H9 (cell line): ENCODE measurements around the gene NLRP12. TPM values are rescaled to one million over a fixed set of nuclear protein-coding genes. Genes with fewer than 3 reads are reported as not detected.
A peak's percentile ranks its signal among the peaks of the same experiment; 100 is the strongest.

ENCODE experiments used
- DNase-seq: peaks from one replicate; pipeline ENCODE4 v3.0.0-alpha.2; 2017
- H2AFZ ChIP-seq: one replicate; pipeline ENCODE4 v1.6.1; 2013; ENCODE audit warnings: mild to moderate bottlenecking, low read length, control low read depth, moderate library complexity
- H2AK5ac ChIP-seq: 2 replicates; pipeline ENCODE4 v1.6.1; 2013; ENCODE audit warnings: low read length, control low read depth, mixed read lengths; ENCODE audit not compliant: insufficient read length
- H2BK120ac ChIP-seq: one replicate; pipeline ENCODE4 v1.6.1; 2013; ENCODE audit warnings: low read depth, mild to moderate bottlenecking, low read length, control low read depth, inconsistent platforms; ENCODE audit not compliant: poor library complexity, severe bottlenecking
- H2BK12ac ChIP-seq: 2 replicates; pipeline ENCODE4 v1.6.1; 2013; ENCODE audit warnings: low read length, control low read depth, mixed read lengths, low read depth; ENCODE audit not compliant: insufficient read length
- H2BK15ac ChIP-seq: 2 replicates; pipeline ENCODE4 v1.6.1; 2013; ENCODE audit warnings: low read depth, low read length, control low read depth
- H2BK20ac ChIP-seq: one replicate; pipeline ENCODE4 v1.6.1; 2013; ENCODE audit warnings: low read depth, mild to moderate bottlenecking, low read length, control low read depth, inconsistent platforms; ENCODE audit not compliant: poor library complexity, severe bottlenecking
- H2BK5ac ChIP-seq: 2 replicates; pipeline ENCODE4 v1.6.1; 2013; ENCODE audit warnings: low read length, control low read depth, mixed read lengths; ENCODE audit not compliant: insufficient read length
- H3K14ac ChIP-seq: 2 replicates; pipeline ENCODE4 v1.6.1; 2013; ENCODE audit warnings: low read length, control low read depth; ENCODE audit not compliant: insufficient read depth
- H3K18ac ChIP-seq: 2 replicates; pipeline ENCODE4 v1.6.1; 2013; ENCODE audit warnings: low read depth, mild to moderate bottlenecking, mixed read lengths, low read length, control low read depth; ENCODE audit not compliant: insufficient read length
- H3K23ac ChIP-seq: 2 replicates; pipeline ENCODE4 v1.6.1; 2013; ENCODE audit warnings: low read length, control low read depth, mixed read lengths, low read depth; ENCODE audit not compliant: insufficient read length
- H3K23me2 ChIP-seq: 2 replicates; pipeline ENCODE4 v1.6.1; 2013; ENCODE audit warnings: low read depth, mild to moderate bottlenecking, mixed read lengths, low read length, control low read depth; ENCODE audit not compliant: insufficient read length, poor library complexity, severe bottlenecking
- H3K27ac ChIP-seq: 2 replicates; pipeline ENCODE4 v1.5.1; 2013; ENCODE audit warnings: low read length, control low read depth, mixed read lengths, low read depth; ENCODE audit not compliant: insufficient read length
- H3K27me3 ChIP-seq: 2 replicates; pipeline ENCODE4 v1.6.1; 2013; ENCODE audit warnings: low read length, control low read depth, inconsistent platforms; ENCODE audit not compliant: insufficient read depth
- H3K4ac ChIP-seq: 2 replicates; pipeline ENCODE4 v1.6.1; 2013; ENCODE audit warnings: low read depth, mild to moderate bottlenecking, control low read depth, inconsistent platforms, low read length, moderate library complexity
- H3K4me1 ChIP-seq: 2 replicates; pipeline ENCODE4 v1.6.1; 2013; ENCODE audit warnings: low read length, control low read depth, inconsistent platforms; ENCODE audit not compliant: insufficient read depth
- H3K4me2 ChIP-seq: 2 replicates; pipeline ENCODE4 v1.6.1; 2013; ENCODE audit warnings: low read length, control low read depth, mixed read lengths; ENCODE audit not compliant: insufficient read length, insufficient read depth
- H3K56ac ChIP-seq: 2 replicates; pipeline ENCODE4 v1.6.1; 2013; ENCODE audit warnings: low read depth, mild to moderate bottlenecking, mixed read lengths, low read length, control low read depth; ENCODE audit not compliant: insufficient read length
- H3K79me1 ChIP-seq: 2 replicates; pipeline ENCODE4 v1.6.1; 2013; ENCODE audit warnings: low read depth, mild to moderate bottlenecking, moderate library complexity, low read length, control low read depth, inconsistent platforms; ENCODE audit not compliant: insufficient read depth, poor library complexity, severe bottlenecking
- H3K79me2 ChIP-seq: 2 replicates; pipeline ENCODE4 v1.6.1; 2013; ENCODE audit warnings: low read length, control low read depth, inconsistent platforms; ENCODE audit not compliant: insufficient read depth
- H3K9ac ChIP-seq: 2 replicates; pipeline ENCODE4 v1.6.1; 2013; ENCODE audit warnings: low read length, control low read depth, mixed read lengths; ENCODE audit not compliant: insufficient read length; ENCODE audit errors: extremely low read depth
- H3K9me3 ChIP-seq: one replicate; pipeline ENCODE4 v1.6.1; 2013; ENCODE audit warnings: low read depth, low read length, inconsistent platforms; ENCODE audit not compliant: control insufficient read depth
- H3T11ph ChIP-seq: one replicate; pipeline ENCODE4 v1.6.1; 2013; ENCODE audit warnings: mild to moderate bottlenecking, low read length, control low read depth, inconsistent platforms
- H4K20me1 ChIP-seq: one replicate; pipeline ENCODE4 v1.6.1; 2013; ENCODE audit not compliant: control insufficient read depth, insufficient read length, insufficient read depth
- H4K5ac ChIP-seq: 2 replicates; pipeline ENCODE4 v1.6.1; 2013; ENCODE audit warnings: low read depth, mild to moderate bottlenecking, mixed read lengths, low read length, control low read depth; ENCODE audit not compliant: insufficient read length
- H4K8ac ChIP-seq: replicated peaks from 2 replicates; pipeline ENCODE4 v1.6.1; 2013; ENCODE audit warnings: low read length, control low read depth, mixed read lengths, low read depth; ENCODE audit not compliant: insufficient read length
- H4K91ac ChIP-seq: 2 replicates; pipeline ENCODE4 v1.6.1; 2013; ENCODE audit warnings: low read depth, mild to moderate bottlenecking, moderate library complexity, mixed read lengths, low read length, control low read depth; ENCODE audit not compliant: insufficient read length
- H3K27ac Mint-ChIP-seq, 3 experiments: 2 replicates in 2 of 3; 3 replicates in 1 of 3; pipeline ENCODE4 v1.8.0; 2020 to 2021; ENCODE audit warnings: mixed read lengths in 3 of 3, mild to moderate bottlenecking in 1 of 3, moderate library complexity in 1 of 3
- H3K27me3 Mint-ChIP-seq: 2 replicates; pipeline ENCODE4 v1.8.0; 2021; ENCODE audit warnings: low read depth, mild to moderate bottlenecking, moderate library complexity, mixed read lengths
- H3K36me3 Mint-ChIP-seq, 3 experiments: 2 replicates in 2 of 3; 3 replicates in 1 of 3; pipeline ENCODE4 v1.8.0; 2020 to 2021; ENCODE audit warnings: low read depth in 3 of 3, mixed read lengths in 3 of 3; ENCODE audit not compliant: insufficient read depth in 1 of 3
- H3K4me1 Mint-ChIP-seq, 2 experiments: 2 replicates each; pipeline ENCODE4 v1.8.0; 2020; ENCODE audit warnings: mixed read lengths in 2 of 2
- H3K4me3 Mint-ChIP-seq, 2 experiments: 2 replicates in 1 of 2; 3 replicates in 1 of 2; pipeline ENCODE4 v1.8.0; 2020 to 2021; ENCODE audit warnings: mild to moderate bottlenecking in 2 of 2, mixed read lengths in 2 of 2, moderate library complexity in 1 of 2
- H3K9me3 Mint-ChIP-seq, 2 experiments: 2 replicates in 1 of 2; 3 replicates in 1 of 2; pipeline ENCODE4 v1.8.0; 2020; ENCODE audit warnings: mild to moderate bottlenecking in 2 of 2, mixed read lengths in 2 of 2, moderate library complexity in 1 of 2
- CTCF ChIP-seq: fragments of 200-600 bp; sonication (generic); conservative IDR thresholded peaks from 3 replicates; pipeline ENCODE4 v1.8.0; 2021; ENCODE audit warnings: antibody characterized with exemption, mild to moderate bottlenecking
- WGBS: extraction: QIAGEN DNeasy Blood & Tissue Kit; methylation state at CpG from one replicate; pipeline ENCODE4 v1.1.7; 2013; ENCODE audit warnings: missing lambda C conversion rate, low lambda C conversion rate, mixed read lengths; ENCODE audit not compliant: insufficient read length; ENCODE audit errors: extremely low coverage; 5-methylcytosine and 5-hydroxymethylcytosine counted together
- total RNA-seq: library from RNA; stranded (reverse); gene quantifications from 2 replicates; pipeline ENCODE4 v1.2.1, GENCODE V29; 2021

Gene NLRP12
- total RNA-seq, 1 experiment from 2014 or later = 4.0 TPM

GRCh38 chr19:53818756-53819155, 5.4 kb downstream of the NLRP12 start:
- H2BK12ac ChIP-seq = no peak overlapping the region
- Mint-ChIP-seq H3K9me3 (no peaks in the 10 kb centered on the region; a peak in 1 of 5 replicates), H3K36me3 (peaks cover 0 to 12% (median 4%) of the 10 kb centered on the region in 3 experiments; a peak in 3 of 7 replicates), H3K27me3 (no peaks in the 10 kb centered on the region; the same call in 1 of the 2 replicates), H3K27ac (no peak overlapping the region), H3K4me3 (no peak overlapping the region), H3K4me1 (peaks cover 2 to 5% of the 10 kb centered on the region in 2 experiments)
- peak; percentile 51 for DNase-seq
- no peak overlapping the region for H3K4me2 ChIP-seq
- no peak overlapping the region for H4K91ac ChIP-seq
- H4K20me1 ChIP-seq = no peaks in the 10 kb centered on the region
- H3K27ac ChIP-seq = no peak overlapping the region
- WGBS = no CpG with 5 or more reads among the region's 13 CpGs
- H3K14ac ChIP-seq = no peak overlapping the region
- no peak overlapping the region for H3K4ac ChIP-seq
- H3K56ac ChIP-seq = no peak overlapping the region
- H3K9ac ChIP-seq = no peak overlapping the region
- no peaks in the 10 kb centered on the region for H3K79me2 ChIP-seq
- H3K18ac ChIP-seq = no peak overlapping the region
- H3K23me2 ChIP-seq = no peaks in the 10 kb centered on the region
- no peak overlapping the region for H3K23ac ChIP-seq
- no peak overlapping the region for H2BK15ac ChIP-seq
- no peak overlapping the region for H2AFZ ChIP-seq
- H2BK20ac ChIP-seq = no peak overlapping the region
- no peak overlapping the region for H2AK5ac ChIP-seq
- no peak overlapping the region for H2BK120ac ChIP-seq
- H3K79me1 ChIP-seq = no peaks in the 10 kb centered on the region
- H3K9me3 ChIP-seq = no peaks in the 10 kb centered on the region
- H3K27me3 ChIP-seq = no peaks in the 10 kb centered on the region
- H3K4me1 ChIP-seq = no peaks in the 10 kb centered on the region
- no peak for TF ChIP-seq CTCF
- no peak overlapping the region for H4K5ac ChIP-seq
- H4K8ac ChIP-seq = no peak overlapping the region
- H2BK5ac ChIP-seq = no peak overlapping the region
- H3T11ph ChIP-seq = no peak overlapping the region
